IPS-11a (cell line): ENCODE data around the gene KANK2.

Experiments
- H3K4me3 ChIP-seq: one replicate; pipeline ENCODE4 v1.5.1; 2013; ENCODE audit warnings: low read depth, low read length, control low read depth

Gene KANK2

GRCh38 chr19:11226716-11227166 is 29.4 kb upstream of the KANK2 start:
- H3K4me3 ChIP-seq, result no peak overlapping the region

GRCh38 chr19:11225815-11226214 is 28.5 kb upstream of the KANK2 start:
- no peak overlapping the region for H3K4me3 ChIP-seq

- H3K4me3 ChIP-seq, result no peak overlapping the region
These were observed 27.8 kb upstream of the KANK2 start for GRCh38 chr19:11225172-11225571.

- H3K4me3 ChIP-seq, result no peak overlapping the region
These were observed 27.1 kb upstream of the KANK2 start for GRCh38 chr19:11224429-11224828.

- H3K4me3 ChIP-seq, result no peak overlapping the region
These were observed 25.9 kb upstream of the KANK2 start for GRCh38 chr19:11223200-11223599.

- H3K4me3 ChIP-seq, result no peak overlapping the region
These were observed 23.8 kb upstream of the KANK2 start for GRCh38 chr19:11221082-11221598.

- no peak overlapping the region for H3K4me3 ChIP-seq
These were observed 17.0 kb upstream of the KANK2 start for GRCh38 chr19:11214387-11214786.

GRCh38 chr19:11210656-11210928 is 13.2 kb upstream of the KANK2 start:
- H3K4me3 ChIP-seq, result no peak overlapping the region

GRCh38 chr19:11209839-11210655 is 12.7 kb upstream of the KANK2 start:
- H3K4me3 ChIP-seq, result no peak overlapping the region

- no peak overlapping the region for H3K4me3 ChIP-seq
These were observed 11.5 kb upstream of the KANK2 start for GRCh38 chr19:11208561-11209471.

- no peak overlapping the region for H3K4me3 ChIP-seq
These were observed 8.7 kb upstream of the KANK2 start for GRCh38 chr19:11205939-11206570.

GRCh38 chr19:11204943-11205349 is 7.6 kb upstream of the KANK2 start:
- H3K4me3 ChIP-seq, result no peak overlapping the region

GRCh38 chr19:11204076-11204602 is 6.8 kb upstream of the KANK2 start:
- H3K4me3 ChIP-seq, result no peak overlapping the region

- no peak overlapping the region for H3K4me3 ChIP-seq
These were observed 6.1 kb upstream of the KANK2 start for GRCh38 chr19:11203194-11204075.

- H3K4me3 ChIP-seq, result no peak overlapping the region
These were observed 5.3 kb upstream of the KANK2 start for GRCh38 chr19:11202488-11203193.

- no peak overlapping the region for H3K4me3 ChIP-seq
These were observed 4.4 kb upstream of the KANK2 start for GRCh38 chr19:11201791-11202190.

- H3K4me3 ChIP-seq, result no peak overlapping the region
These were observed 3.6 kb upstream of the KANK2 start for GRCh38 chr19:11200931-11201330.

GRCh38 chr19:11200015-11200574 is 2.8 kb upstream of the KANK2 start:
- no peak overlapping the region for H3K4me3 ChIP-seq

GRCh38 chr19:11199517-11199916 is 2.2 kb upstream of the KANK2 start:
- H3K4me3 ChIP-seq, result no peak overlapping the region
